Endothelial cell of umbilical vein (primary cell): ENCODE measurements around the gene ANKRD45.

ENCODE experiments used
- CTCF ChIP-seq, 2 donors: IDR thresholded peaks; 1 replicate in 1 of 2; 2 replicates in 1 of 2; pipeline ENCODE4 v1.5.1; 2011; ENCODE audit warnings: low read length in 2 of 2, mild to moderate bottlenecking in 2 of 2, moderate library complexity in 2 of 2, control low read depth in 1 of 2, inconsistent platforms in 1 of 2, low read depth in 1 of 2; ENCODE audit not compliant: insufficient read depth in 1 of 2; ENCODE audit errors: extremely low read depth in 1 of 2
- MAX ChIP-seq: IDR thresholded peaks from 2 replicates; pipeline ENCODE4 v1.6.1; 2011; ENCODE audit not compliant: insufficient read depth, insufficient read length
- POLR2AphosphoS5 ChIP-seq: IDR thresholded peaks from 2 replicates; pipeline ENCODE4 v1.6.1; 2012; ENCODE audit warnings: low read depth, mild to moderate bottlenecking, control low read depth, low read length, moderate library complexity; ENCODE audit not compliant: insufficient read depth

GRCh38 chr1:173603056-173603591, 66.5 kb downstream of the ANKRD45 start, which contains the start of gene SLC9C2:
- TF ChIP-seq CTCF (IDR thresholded peaks at IDR 0.05; ENCODE audit: extremely low read depth in 1 of 2, insufficient read depth in 1 of 2, low read depth in 1 of 2, low read length in 2 of 2) (no peak), MAX (no peak), POLR2AphosphoS5 (no peak)
